ENCODE data around the gene FGD5. TPM values are rescaled to one million over a fixed set of nuclear protein-coding genes. Genes with fewer than 3 reads are reported as not detected.

FGD5 gene
- 0.39 TPM for polyA plus RNA-seq (2013, experiment 1 of 2)
- 0.43 TPM for polyA plus RNA-seq (2013, experiment 2 of 2)

- no peak within 1 kb of the TSS for H4K91ac ChIP-seq (ENCODE audit: low read depth, low read length, poor library complexity)
- no peak for DNase-seq (ENCODE audit: low spot score)
- no peak within 1 kb of the TSS for H4K8ac ChIP-seq (ENCODE audit: low read depth, low read length)
- no peak within 1 kb of the TSS for H3K4ac ChIP-seq (ENCODE audit: low read length)
- no peak within 1 kb of the TSS for H2BK120ac ChIP-seq (ENCODE audit: low read depth, low read length)
- H2BK12ac ChIP-seq (ENCODE audit: low read length): no peak within 1 kb of the TSS
- H2AK5ac ChIP-seq (ENCODE audit: low read depth, low read length): peak within 1 kb of the TSS; percentile 54
- peak within 1 kb of the TSS; percentile 61 for H3K23ac ChIP-seq (ENCODE audit: low read depth, low read length, poor library complexity)
- no peak within 1 kb of the TSS for H3K9ac ChIP-seq (ENCODE audit: low read depth, low read length, poor library complexity)
- H3K79me1 ChIP-seq (ENCODE audit: low read depth, low read length): no peaks in the 10 kb centered on the region
- no peak within 1 kb of the TSS for H2AFZ ChIP-seq (ENCODE audit: low read length)
- H3K27me3 ChIP-seq (ENCODE audit: control insufficient read depth in 3 of 3, insufficient read depth in 3 of 3, low read depth in 1 of 3, low read length in 3 of 3): peaks cover 0 to 43% (median 2%) of the 10 kb centered on the region in 3 experiments
- H3K14ac ChIP-seq (ENCODE audit: low read length): peak within 1 kb of the TSS; percentile 92
- H3K18ac ChIP-seq (ENCODE audit: low read length): peak within 1 kb of the TSS; percentile 54
- no peak within 1 kb of the TSS for H3K27ac ChIP-seq (replicated peaks; ENCODE audit: low read length)
- no peak within 1 kb of the TSS for H2BK5ac ChIP-seq (ENCODE audit: low read length)
- H3K4me2 ChIP-seq (ENCODE audit: insufficient read depth, low read length, poor library complexity, severe bottlenecking): no peak within 1 kb of the TSS
- H3K36me3 ChIP-seq (replicated peaks in 1 of 2; ENCODE audit: control insufficient read depth in 2 of 2, insufficient read depth in 2 of 2, low read length in 2 of 2): no peaks in the 10 kb centered on the region
- peak within 1 kb of the TSS; percentile 41 for H2BK15ac ChIP-seq (ENCODE audit: low read length)
- no CpG with 5 or more reads among the region's 25 CpGs for WGBS, 2 donors (ENCODE audit: extremely low coverage in 2 of 2, insufficient read length in 2 of 2, insufficient replicate concordance in 1 of 2)
- H3K4me3 ChIP-seq (ENCODE audit: low read length in 2 of 2): no peak within 1 kb of the TSS
- H3K4me1 ChIP-seq (ENCODE audit: control insufficient read depth in 2 of 2, insufficient read depth in 1 of 2, low read depth in 1 of 2, low read length in 2 of 2): peaks cover 0 to 4% of the 10 kb centered on the region in 2 donors
- no peaks in the 10 kb centered on the region for H3K9me3 ChIP-seq (replicated peaks in 1 of 2; ENCODE audit: control insufficient read depth in 2 of 2, insufficient read depth in 1 of 2, low read depth in 1 of 2, low read length in 2 of 2)
Measured at GRCh38 chr3:14818804-14819500, at the start of gene FGD5. Gene FGD5, plus strand, starts transcription at chr3:14818962. Its CDS starts 110 bp downstream, at chr3:14819072.

GRCh38 chr3:14769544-14770325 is 49.0 kb upstream of the FGD5 start:
- Histone ChIP-seq H4K91ac (ENCODE audit: low read depth, low read length, poor library complexity) (no peak overlapping the region), H3K79me1 (ENCODE audit: low read depth, low read length) (no peaks in the 10 kb centered on the region), H3K27ac (replicated peaks; ENCODE audit: low read length) (no peak overlapping the region), H3K36me3 (replicated peaks in 1 of 2; ENCODE audit: control insufficient read depth in 2 of 2, insufficient read depth in 2 of 2, low read length in 2 of 2) (no peaks in the 10 kb centered on the region), H2BK120ac (ENCODE audit: low read depth, low read length) (no peak overlapping the region), H3K27me3 (ENCODE audit: control insufficient read depth in 3 of 3, insufficient read depth in 3 of 3, low read depth in 1 of 3, low read length in 3 of 3) (peaks cover 0 to 2% (median 0%) of the 10 kb centered on the region in 3 experiments), H2BK15ac (ENCODE audit: low read length) (peak overlapping the region; percentile 24), H3K4me2 (ENCODE audit: insufficient read depth, low read length, poor library complexity, severe bottlenecking) (no peak overlapping the region), H2AK5ac (ENCODE audit: low read depth, low read length) (peak overlapping the region; percentile 41), H3K9me3 (replicated peaks in 1 of 2; ENCODE audit: control insufficient read depth in 2 of 2, insufficient read depth in 1 of 2, low read depth in 1 of 2, low read length in 2 of 2) (no peaks in the 10 kb centered on the region), H3K18ac (ENCODE audit: low read length) (peak overlapping the region; percentile 21), H3K9ac (ENCODE audit: low read depth, low read length, poor library complexity) (no peak overlapping the region), H3K4me3 (ENCODE audit: low read length in 2 of 2) (no peak overlapping the region), H3K14ac (ENCODE audit: low read length) (peak overlapping the region; percentile 83), H2AFZ (ENCODE audit: low read length) (no peak overlapping the region), H2BK12ac (ENCODE audit: low read length) (no peak overlapping the region), H2BK5ac (ENCODE audit: low read length) (no peak overlapping the region), H3K4me1 (ENCODE audit: control insufficient read depth in 2 of 2, insufficient read depth in 1 of 2, low read depth in 1 of 2, low read length in 2 of 2) (peaks cover 0 to 2% of the 10 kb centered on the region in 2 donors), H3K23ac (ENCODE audit: low read depth, low read length, poor library complexity) (no peak overlapping the region), H3K4ac (ENCODE audit: low read length) (no peak overlapping the region), H4K8ac (ENCODE audit: low read depth, low read length) (no peak overlapping the region)
- no peak for DNase-seq (ENCODE audit: low spot score)
- WGBS, 2 donors (ENCODE audit: extremely low coverage in 2 of 2, insufficient read length in 2 of 2, insufficient replicate concordance in 1 of 2): no CpG with 5 or more reads among the region's 11 CpGs

- Histone ChIP-seq H4K8ac (ENCODE audit: low read depth, low read length) (no peak overlapping the region), H3K79me1 (ENCODE audit: low read depth, low read length) (no peaks in the 10 kb centered on the region), H2BK15ac (ENCODE audit: low read length) (peak overlapping the region; percentile 49), H2AK5ac (ENCODE audit: low read depth, low read length) (no peak overlapping the region), H3K23ac (ENCODE audit: low read depth, low read length, poor library complexity) (no peak overlapping the region), H3K36me3 (replicated peaks in 1 of 2; ENCODE audit: control insufficient read depth in 2 of 2, insufficient read depth in 2 of 2, low read length in 2 of 2) (no peaks in the 10 kb centered on the region), H3K18ac (ENCODE audit: low read length) (no peak overlapping the region), H2BK120ac (ENCODE audit: low read depth, low read length) (no peak overlapping the region), H3K27me3 (ENCODE audit: control insufficient read depth in 3 of 3, insufficient read depth in 3 of 3, low read depth in 1 of 3, low read length in 3 of 3) (peaks cover 0 to 2% (median 0%) of the 10 kb centered on the region in 3 experiments), H3K9ac (ENCODE audit: low read depth, low read length, poor library complexity) (no peak overlapping the region), H3K9me3 (replicated peaks in 1 of 2; ENCODE audit: control insufficient read depth in 2 of 2, insufficient read depth in 1 of 2, low read depth in 1 of 2, low read length in 2 of 2) (no peaks in the 10 kb centered on the region), H4K91ac (ENCODE audit: low read depth, low read length, poor library complexity) (no peak overlapping the region), H3K14ac (ENCODE audit: low read length) (no peak overlapping the region), H2AFZ (ENCODE audit: low read length) (no peak overlapping the region), H3K4me3 (ENCODE audit: low read length in 2 of 2) (no peak overlapping the region), H2BK12ac (ENCODE audit: low read length) (no peak overlapping the region), H2BK5ac (ENCODE audit: low read length) (no peak overlapping the region), H3K4me1 (ENCODE audit: control insufficient read depth in 2 of 2, insufficient read depth in 1 of 2, low read depth in 1 of 2, low read length in 2 of 2) (peaks cover 0 to 2% of the 10 kb centered on the region in 2 donors), H3K27ac (replicated peaks; ENCODE audit: low read length) (no peak overlapping the region), H3K4me2 (ENCODE audit: insufficient read depth, low read length, poor library complexity, severe bottlenecking) (no peak overlapping the region), H3K4ac (ENCODE audit: low read length) (no peak overlapping the region)
- WGBS, 2 donors (ENCODE audit: extremely low coverage in 2 of 2, insufficient read length in 2 of 2, insufficient replicate concordance in 1 of 2): no CpG with 5 or more reads among the region's 7 CpGs
- DNase-seq (ENCODE audit: low spot score): no peak
Measured at GRCh38 chr3:14770591-14770990, 48.2 kb upstream of the FGD5 start.

Measured in neuronal stem cell (in vitro differentiated cells).